ENCODE data around the gene PISD.
"Not testable (repeated sequence)": the region's sequence is repeated elsewhere in the genome, so short reads cannot be mapped to it uniquely, and the experiment has no call there.

- TF ChIP-seq ZNF384 (IDR thresholded peaks at IDR 0.05); FOXM1 (IDR thresholded peaks at IDR 0.05; ENCODE audit: borderline replicate concordance); HDGF (IDR thresholded peaks at IDR 0.05; ENCODE audit: borderline replicate concordance); BHLHE40 (IDR thresholded peaks at IDR 0.05; ENCODE audit: borderline replicate concordance); LEF1 (IDR thresholded peaks at IDR 0.05; ENCODE audit: borderline replicate concordance); FOXK2 (IDR thresholded peaks at IDR 0.05); SUZ12 (IDR thresholded peaks at IDR 0.05): not testable (repeated sequence)
Measured at GRCh38 chr22:31668849-31669248, 6.8 kb upstream of the PISD start.
